Erythroblast (primary cell): Measurements from ENCODE around the gene SLC5A11.
"Not testable (repeated sequence)": the region's sequence is repeated elsewhere in the genome, so short reads cannot be mapped to it uniquely, and the experiment has no call there.

ENCODE experiments used
- DNase-seq, 2 experiments: peaks; one replicate each; lab custom pipeline; 2025; lab: John Stamatoyannopoulos, UW
- GATA1 ChIP-seq: IDR thresholded peaks from 2 replicates; pipeline ENCODE4 v1.6.1; 2011; ENCODE audit warnings: low read depth, mild to moderate bottlenecking, control low read depth, low read length, moderate library complexity
- POLR2A ChIP-seq: IDR thresholded peaks from 2 replicates; pipeline ENCODE4 v1.6.1; 2011; ENCODE audit warnings: mild to moderate bottlenecking, low read length

SLC5A11 gene

DNA sequence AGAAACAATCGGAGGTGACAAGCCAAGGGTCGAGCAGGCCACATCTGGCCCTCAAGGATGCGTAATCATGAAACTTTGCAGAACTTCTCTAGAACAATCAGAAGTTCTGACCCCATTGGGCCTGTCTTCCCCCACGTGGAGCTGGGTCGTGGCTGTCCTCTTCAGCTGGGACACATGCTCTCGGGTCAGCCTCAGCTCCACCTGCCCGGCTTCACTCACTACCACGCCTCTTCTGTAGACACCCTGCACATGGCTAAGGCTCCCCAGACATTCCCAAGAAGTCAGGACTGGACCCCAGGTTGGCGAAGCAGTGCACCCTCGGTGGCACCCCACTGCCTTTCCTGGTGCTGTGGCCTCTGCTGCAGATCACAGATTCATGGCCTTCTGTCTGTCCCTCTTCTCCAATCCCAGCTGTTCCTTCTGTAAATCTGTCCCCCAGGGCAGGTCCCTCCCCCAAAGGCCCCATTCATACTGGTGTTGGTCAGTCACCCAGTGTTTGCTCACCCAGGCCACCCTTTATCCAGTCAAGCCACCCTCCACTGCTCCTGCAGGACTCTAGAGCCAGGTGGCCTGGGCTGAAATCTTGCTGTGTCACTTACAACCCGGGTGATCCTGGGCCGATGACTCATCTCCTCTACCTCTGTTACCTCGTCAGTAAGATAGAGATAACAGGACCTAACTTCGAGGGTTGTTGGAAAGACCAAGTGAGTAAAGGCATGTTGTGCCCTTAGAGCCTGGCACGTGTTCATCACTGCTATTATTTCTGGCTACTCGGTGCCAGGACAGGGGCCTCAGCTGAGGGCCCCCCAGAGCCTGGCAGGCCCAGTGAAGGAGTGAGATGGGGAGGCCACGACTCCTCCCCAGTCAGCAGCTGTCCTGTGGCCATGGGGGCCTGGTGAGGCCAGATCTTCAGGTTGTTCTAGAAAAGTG, 1.4 kb upstream of the SLC5A11 start:
- DNase-seq, result peak; percentile 56 to 70
- TF ChIP-seq POLR2A (no peak), GATA1 (no peak)

- DNase-seq, result not testable (repeated sequence)
Observed at GRCh38 chr16:24845031-24845365, 765 bp upstream of the SLC5A11 start.

DNA sequence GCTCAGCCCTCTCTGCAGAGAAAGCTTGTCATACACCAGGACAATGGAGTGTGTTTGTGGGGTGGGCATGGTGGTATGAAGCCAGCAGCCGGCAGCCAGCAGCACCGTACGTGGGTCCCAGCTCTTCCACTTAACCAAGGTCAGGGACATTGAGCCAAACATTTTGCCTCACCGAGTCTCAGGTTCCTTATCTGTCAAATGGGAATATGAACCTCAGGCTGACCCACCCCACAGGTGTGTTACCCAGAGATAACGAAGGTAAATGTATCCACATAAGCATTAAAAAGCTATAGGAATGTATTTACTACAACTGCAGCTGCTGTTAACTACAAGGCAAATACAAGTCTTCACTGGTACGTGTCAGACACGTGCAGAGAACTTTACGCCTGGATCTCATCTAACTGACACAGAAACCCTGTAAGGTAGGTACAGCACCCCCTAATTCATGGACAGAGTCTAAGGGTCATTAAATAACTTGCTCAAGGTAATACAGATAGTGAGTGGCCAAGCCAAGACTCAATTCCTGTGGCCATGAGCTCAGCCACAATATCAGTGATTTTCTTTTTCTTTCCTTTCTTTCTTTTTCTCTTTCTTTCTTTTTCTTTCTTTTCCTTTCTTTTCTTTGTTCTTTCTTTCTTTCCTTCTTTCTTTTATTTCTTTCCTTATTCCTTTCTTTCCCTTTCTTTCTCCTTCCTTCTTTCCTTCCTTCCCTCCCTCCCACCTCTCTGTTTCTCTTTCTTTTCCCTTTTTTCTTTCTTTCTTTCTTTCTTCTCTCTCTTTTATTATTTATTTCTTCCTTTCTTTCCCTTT, 990 bp downstream of the SLC5A11 start:
- TF ChIP-seq POLR2A, result no peak
- TF ChIP-seq GATA1, result no peak
- no peak for DNase-seq

GRCh38 chr16:24847358-24847664, 1.5 kb downstream of the SLC5A11 start:
- DNase-seq, result no peak
- TF ChIP-seq POLR2A (no peak), GATA1 (no peak)

- no peak for TF ChIP-seq POLR2A
- TF ChIP-seq GATA1, result no peak
- no peak for DNase-seq
Observed at GRCh38 chr16:24848065-24848464, 2.3 kb downstream of the SLC5A11 start.

DNA sequence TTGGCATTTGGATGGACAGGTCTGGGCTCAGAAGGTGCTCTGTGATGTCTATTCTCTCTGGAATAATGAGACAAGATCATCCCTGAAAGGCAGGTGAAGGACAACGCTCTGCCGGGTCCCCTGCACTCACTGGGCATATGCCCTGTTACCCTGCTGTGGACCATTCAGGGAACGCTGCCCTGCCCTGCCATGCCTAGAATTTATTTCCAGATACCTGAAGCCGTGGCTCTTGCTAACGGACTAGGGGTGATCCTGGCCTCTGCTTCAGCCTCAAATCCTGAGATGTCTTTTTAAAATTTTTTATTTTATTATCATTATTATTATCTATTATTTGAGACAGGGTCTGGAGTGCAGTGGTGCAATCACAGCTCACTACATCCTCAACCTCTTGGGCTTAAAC, 3.9 kb downstream of the SLC5A11 start:
- no peak for DNase-seq
- no peak for TF ChIP-seq POLR2A

DNA sequence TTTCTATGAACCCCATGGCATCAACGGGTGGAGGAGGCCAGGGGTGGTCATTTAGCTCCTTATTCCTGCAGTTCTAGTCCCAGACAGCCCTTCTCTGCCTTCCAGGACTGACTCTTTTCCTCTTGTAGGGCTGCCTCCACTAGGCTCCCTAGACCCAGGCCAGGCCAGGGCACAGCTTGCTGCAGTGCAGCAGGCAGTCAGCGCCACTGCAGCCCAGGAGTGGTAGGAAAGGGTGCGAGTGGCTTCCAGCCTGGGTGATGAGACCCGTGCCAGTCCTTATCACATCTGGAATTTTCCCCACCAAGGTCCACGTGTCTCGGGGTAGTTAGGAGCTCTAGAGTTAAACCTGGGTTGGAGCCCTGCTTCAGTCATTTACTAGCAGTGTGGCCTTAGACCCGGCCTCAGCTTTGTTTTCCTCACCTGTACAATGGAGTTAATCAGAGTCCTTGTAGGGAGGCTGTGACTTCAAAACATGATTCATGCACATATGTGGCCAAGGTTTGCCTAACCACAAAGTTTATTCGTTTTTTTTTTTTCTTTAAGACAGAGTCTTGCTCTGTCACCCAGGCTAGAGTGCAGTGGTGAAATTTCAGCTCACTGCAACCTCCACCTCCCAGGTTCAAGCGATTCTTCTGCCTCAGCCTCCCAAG, 4.7 kb downstream of the SLC5A11 start:
- no peak for DNase-seq
- TF ChIP-seq POLR2A, result no peak
- TF ChIP-seq GATA1, result no peak

GRCh38 chr16:24851700-24852099, 5.9 kb downstream of the SLC5A11 start:
- DNase-seq, result no peak
- TF ChIP-seq GATA1, result no peak
- no peak for TF ChIP-seq POLR2A

GRCh38 chr16:24852281-24852721, 6.5 kb downstream of the SLC5A11 start:
- no peak for DNase-seq
- TF ChIP-seq GATA1, result no peak
- TF ChIP-seq POLR2A, result no peak

- no peak for TF ChIP-seq GATA1
- no peak for TF ChIP-seq POLR2A
- DNase-seq, result no peak
Observed at GRCh38 chr16:24853169-24853824, 7.5 kb downstream of the SLC5A11 start.

- DNase-seq, result no peak
Observed at GRCh38 chr16:24853830-24854229, 8.1 kb downstream of the SLC5A11 start.

DNA sequence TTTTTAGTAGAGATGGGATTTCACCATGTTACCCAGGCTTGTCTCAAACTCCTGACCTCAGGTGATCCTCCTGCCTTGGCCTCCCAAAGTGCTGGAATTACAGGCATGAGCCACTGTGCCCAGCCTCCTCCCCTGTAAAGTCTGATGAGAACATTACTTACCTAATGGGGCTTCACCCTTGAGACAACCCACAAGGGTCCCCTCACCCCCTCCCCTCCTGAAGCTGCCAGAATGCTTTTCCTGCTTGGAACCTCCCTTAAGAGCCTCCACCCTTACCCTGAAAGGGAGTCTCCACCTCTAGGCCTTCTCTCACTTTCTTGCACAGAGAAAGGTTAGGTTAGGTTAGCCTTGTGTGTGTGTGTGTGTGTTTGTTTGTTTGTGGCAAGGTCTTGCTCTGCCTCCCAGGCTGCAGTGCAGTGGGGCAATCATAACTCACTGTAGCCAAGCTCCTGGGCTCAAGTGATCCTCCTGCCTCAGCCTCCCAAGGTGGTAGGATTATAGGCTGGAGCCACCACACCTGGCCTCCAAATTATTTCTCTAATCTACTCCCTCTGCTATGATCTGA, 8.9 kb downstream of the SLC5A11 start:
- TF ChIP-seq GATA1 (no peak), POLR2A (no peak)
- DNase-seq, result no peak

More at GRCh38 chr16:24853830-24854229, 8.1 kb downstream of the SLC5A11 start:
- TF ChIP-seq GATA1, result no peak
- TF ChIP-seq POLR2A, result no peak

DNA sequence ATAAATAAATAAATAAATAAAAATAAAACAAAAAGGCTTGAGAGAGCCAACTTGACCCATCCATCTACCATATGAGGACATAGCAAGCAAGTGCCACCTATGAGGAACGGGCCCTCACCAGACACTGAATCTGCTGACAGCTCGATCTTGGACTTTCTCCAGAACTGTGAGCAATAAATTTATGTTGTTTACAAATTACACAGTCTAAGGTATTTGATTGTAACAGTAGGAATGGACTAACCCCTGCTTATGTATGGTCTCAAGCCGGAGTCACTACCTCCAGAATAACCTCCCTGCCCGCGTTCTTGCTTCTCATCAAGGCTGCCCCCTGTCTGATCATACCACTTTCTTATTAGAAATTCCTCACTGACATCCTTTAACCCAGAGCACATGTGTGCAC, 9.9 kb downstream of the SLC5A11 start:
- TF ChIP-seq GATA1 (no peak), POLR2A (no peak)
- DNase-seq, result no peak

DNA sequence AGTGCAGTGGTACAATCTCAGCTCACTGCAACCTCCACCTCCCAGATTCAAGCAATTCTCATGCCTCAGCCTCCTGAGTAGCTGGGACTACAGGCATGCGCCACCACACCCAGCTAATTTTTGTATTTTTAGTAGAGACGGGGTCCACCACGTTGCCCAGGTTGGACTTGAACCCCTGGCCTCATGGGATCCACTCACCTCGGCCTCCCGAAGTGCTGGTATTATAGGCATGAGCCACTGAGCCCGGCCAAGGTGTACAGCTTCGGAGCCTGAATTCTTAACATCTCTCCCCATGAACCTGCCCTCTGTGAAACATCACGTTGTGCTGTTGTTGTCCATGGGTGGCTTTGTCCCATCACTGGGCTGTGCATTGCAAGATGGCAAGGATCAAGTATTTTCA, 11.1 kb downstream of the SLC5A11 start:
- DNase-seq, result not testable (repeated sequence)
